ENCODE measurements around the gene LBX1.

Gene LBX1

GRCh38 chr10:101228966-101229265 is 347 bp downstream of the LBX1 start:
- Histone ChIP-seq H3K27me3 (ENCODE audit: control insufficient read depth, insufficient read depth, low read length) (peaks cover 100% of the 10 kb centered on the region), H3K36me3 (ENCODE audit: control insufficient read depth, low read depth, low read length) (no peaks in the 10 kb centered on the region), H3K9me3 (ENCODE audit: control insufficient read depth, low read depth, low read length) (no peaks in the 10 kb centered on the region), H3K4me3 (ENCODE audit: low read length) (no peak overlapping the region), H3K27ac (ENCODE audit: low read length) (no peak overlapping the region), H3K9ac (ENCODE audit: low read length) (no peak overlapping the region), H3K4me1 (ENCODE audit: control insufficient read depth, low read depth, low read length) (peaks cover 7% of the 10 kb centered on the region)

DNA sequence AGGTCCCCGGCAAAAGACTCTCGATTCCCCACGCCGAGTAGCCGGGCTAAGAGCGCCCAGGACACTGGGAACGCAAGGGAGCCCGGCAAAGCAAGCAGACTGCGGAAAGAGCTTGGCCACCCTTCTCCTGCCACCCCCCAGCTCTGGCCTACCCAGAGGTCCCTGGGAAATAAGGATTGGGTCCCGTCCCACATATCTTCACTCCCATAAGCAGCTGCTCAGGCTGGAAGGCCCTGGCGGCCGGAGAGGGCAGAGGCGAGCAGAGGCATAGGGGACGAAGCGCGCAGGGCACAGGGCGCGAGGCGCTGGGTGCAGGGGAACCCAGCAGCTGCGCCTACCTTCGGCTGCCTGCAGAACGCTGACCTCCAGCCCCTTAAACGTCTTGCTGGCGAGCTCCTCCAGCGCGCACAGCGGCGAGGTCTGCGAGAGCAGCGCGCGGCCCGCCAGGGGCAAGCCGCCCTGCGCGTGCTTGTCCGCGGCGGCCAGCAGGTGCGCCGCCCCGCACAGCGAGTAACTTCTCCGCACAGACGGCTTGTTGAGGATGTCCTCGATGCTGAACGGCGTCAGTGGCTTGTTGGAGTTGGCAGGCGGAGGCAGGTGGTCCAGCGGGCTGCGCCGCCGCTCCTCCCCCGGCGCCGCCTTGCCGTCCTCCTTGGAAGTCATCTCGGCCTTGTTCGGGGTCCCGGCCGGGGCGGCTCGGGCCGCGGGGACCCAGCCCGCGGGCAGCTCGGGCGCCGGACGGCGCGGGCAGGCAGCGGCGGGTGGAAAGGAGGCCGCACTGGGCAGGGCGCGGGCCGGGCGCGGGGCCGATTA is 904 bp downstream of the LBX1 start:
- H3K9ac ChIP-seq (ENCODE audit: low read length), result no peak overlapping the region
- peaks cover 7% of the 10 kb centered on the region for H3K4me1 ChIP-seq (ENCODE audit: control insufficient read depth, low read depth, low read length)
- H3K9me3 ChIP-seq (ENCODE audit: control insufficient read depth, low read depth, low read length), result peaks cover 2% of the 10 kb centered on the region
- peaks cover 100% of the 10 kb centered on the region for H3K27me3 ChIP-seq (ENCODE audit: control insufficient read depth, insufficient read depth, low read length)
- no peaks in the 10 kb centered on the region for H3K36me3 ChIP-seq (ENCODE audit: control insufficient read depth, low read depth, low read length)
- no peak overlapping the region for H3K4me3 ChIP-seq (ENCODE audit: low read length)
- H3K27ac ChIP-seq (ENCODE audit: low read length), result no peak overlapping the region

DNA sequence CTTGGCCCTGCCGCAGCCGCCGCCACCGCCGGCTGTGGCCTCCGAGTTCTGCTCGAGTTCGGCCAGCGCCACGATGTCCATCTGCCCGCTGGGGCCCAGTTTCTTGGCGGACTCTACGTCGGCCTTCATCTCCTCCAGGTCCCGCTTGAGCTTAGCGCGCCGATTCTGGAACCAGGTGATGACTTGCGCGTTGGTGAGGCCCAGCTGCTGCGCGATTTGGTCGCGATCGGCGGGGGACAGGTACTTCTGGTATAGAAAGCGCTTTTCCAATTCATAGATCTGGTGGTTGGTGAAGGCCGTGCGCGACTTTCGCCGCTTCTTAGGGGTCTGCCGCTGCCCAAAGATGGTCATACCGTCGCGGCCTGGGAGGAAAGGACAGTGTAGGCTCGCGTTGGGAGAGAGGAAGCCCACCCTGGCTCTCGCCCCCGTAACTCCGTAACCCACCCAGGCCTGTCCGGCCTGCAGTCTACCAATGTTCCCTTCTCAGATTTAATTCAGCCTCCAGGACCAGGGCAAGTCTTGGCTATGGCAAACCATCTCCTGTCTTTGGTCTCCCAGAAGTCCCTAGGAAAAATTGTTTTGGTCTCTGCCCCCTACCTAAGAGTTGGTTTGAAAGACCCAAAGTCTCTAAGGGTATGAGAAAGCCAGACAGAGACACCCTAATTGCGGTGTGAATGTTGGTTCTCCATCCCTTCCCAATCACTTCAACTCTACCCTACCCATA is 1.7 kb downstream of the LBX1 start:
- no peaks in the 10 kb centered on the region for H3K36me3 ChIP-seq (ENCODE audit: control insufficient read depth, low read depth, low read length)
- no peak overlapping the region for H3K9ac ChIP-seq (ENCODE audit: low read length)
- H3K27me3 ChIP-seq (ENCODE audit: control insufficient read depth, insufficient read depth, low read length), result peaks cover 100% of the 10 kb centered on the region
- H3K9me3 ChIP-seq (ENCODE audit: control insufficient read depth, low read depth, low read length), result peaks cover 2% of the 10 kb centered on the region
- H3K27ac ChIP-seq (ENCODE audit: low read length), result no peak overlapping the region
- H3K4me1 ChIP-seq (ENCODE audit: control insufficient read depth, low read depth, low read length), result peaks cover 7% of the 10 kb centered on the region
- no peak overlapping the region for H3K4me3 ChIP-seq (ENCODE audit: low read length)

DNA sequence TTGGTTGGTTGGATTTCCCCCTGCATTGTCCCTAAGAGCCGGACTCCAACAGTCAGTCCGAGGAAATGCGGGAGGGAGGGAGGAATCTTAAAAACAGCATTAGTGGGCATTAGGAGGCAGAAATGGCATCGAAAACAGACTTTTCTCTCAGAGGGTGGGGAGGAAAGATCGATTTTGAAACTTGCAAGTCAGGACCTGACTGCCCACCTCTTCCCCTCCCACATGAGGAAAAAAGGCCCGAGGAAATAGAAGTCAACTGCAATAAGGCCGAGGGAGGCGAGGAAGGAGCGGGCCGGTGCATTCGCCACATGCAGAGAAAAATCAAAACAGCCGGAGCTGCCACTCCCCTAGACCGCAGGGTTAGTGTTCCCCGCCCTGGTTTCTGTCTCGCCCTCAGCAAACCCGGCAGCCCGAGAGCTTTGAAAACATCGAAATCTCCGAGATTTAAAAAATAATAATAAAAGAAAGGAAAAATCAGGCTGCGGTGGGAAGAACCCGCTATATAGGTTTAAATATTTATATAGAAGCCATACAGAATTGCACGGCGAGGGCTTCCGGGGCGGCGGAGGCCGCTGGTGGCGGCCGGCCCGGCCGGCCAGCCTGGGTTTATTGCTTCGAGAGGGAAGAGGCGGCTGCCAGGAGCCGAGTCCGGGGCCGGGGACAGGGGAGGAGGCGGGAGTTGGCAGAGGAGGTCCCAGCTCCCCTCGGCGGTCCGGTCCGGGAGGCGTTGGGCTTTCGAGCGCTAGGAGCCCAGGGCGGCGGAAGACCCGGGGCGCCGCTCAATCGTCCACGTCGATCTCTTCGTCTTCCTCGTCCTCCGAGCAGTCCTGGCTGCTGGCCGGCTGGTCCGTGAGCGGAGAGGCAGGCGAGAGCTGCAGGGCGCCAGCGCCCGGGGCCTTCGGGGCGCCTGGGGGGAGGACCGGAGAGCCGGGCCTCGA is 2.5 kb downstream of the LBX1 start:
- peaks cover 2% of the 10 kb centered on the region for H3K9me3 ChIP-seq (ENCODE audit: control insufficient read depth, low read depth, low read length)
- peaks cover 7% of the 10 kb centered on the region for H3K4me1 ChIP-seq (ENCODE audit: control insufficient read depth, low read depth, low read length)
- H3K4me3 ChIP-seq (ENCODE audit: low read length), result no peak overlapping the region
- no peak overlapping the region for H3K9ac ChIP-seq (ENCODE audit: low read length)
- H3K27ac ChIP-seq (ENCODE audit: low read length), result no peak overlapping the region
- peaks cover 100% of the 10 kb centered on the region for H3K27me3 ChIP-seq (ENCODE audit: control insufficient read depth, insufficient read depth, low read length)
- H3K36me3 ChIP-seq (ENCODE audit: control insufficient read depth, low read depth, low read length), result no peaks in the 10 kb centered on the region

DNA sequence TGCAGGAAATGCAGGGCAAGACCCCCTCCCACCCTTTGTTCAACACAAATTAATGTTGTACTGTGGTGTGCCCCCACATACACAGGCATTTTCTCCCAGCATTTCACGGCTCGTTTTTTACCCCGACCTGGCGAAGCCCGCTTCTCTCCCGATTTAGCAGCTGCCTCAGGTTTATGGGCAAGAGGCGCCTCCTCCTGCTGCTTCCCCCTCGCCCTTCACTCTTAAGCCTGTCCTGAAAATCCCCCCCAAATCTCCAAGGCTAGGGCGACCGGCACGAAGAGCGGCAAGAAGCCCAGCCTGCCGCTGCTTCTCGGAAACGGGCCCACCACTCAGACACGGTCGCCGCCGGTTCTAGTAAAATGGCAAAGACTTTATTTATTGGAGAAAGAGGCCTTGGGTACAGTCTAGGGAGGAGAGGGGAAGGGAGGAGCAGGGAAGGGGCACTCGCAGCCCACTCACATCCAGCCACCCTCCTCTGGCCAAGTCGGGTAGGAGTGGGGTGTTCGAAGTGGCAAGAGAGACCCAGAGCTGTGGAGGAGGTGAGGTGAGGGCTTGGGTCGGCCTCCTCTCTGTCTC is 3.3 kb downstream of the LBX1 start:
- H3K9me3 ChIP-seq (ENCODE audit: control insufficient read depth, low read depth, low read length), result peaks cover 2% of the 10 kb centered on the region
- peaks cover 100% of the 10 kb centered on the region for H3K27me3 ChIP-seq (ENCODE audit: control insufficient read depth, insufficient read depth, low read length)
- H3K4me1 ChIP-seq (ENCODE audit: control insufficient read depth, low read depth, low read length), result peaks cover 7% of the 10 kb centered on the region
- no peak overlapping the region for H3K4me3 ChIP-seq (ENCODE audit: low read length)
- H3K36me3 ChIP-seq (ENCODE audit: control insufficient read depth, low read depth, low read length), result no peaks in the 10 kb centered on the region
- no peak overlapping the region for H3K27ac ChIP-seq (ENCODE audit: low read length)
- no peak overlapping the region for H3K9ac ChIP-seq (ENCODE audit: low read length)

- H3K9me3 ChIP-seq (ENCODE audit: control insufficient read depth, low read depth, low read length), result peaks cover 5% of the 10 kb centered on the region
- H3K36me3 ChIP-seq (ENCODE audit: control insufficient read depth, low read depth, low read length), result no peaks in the 10 kb centered on the region
- H3K4me3 ChIP-seq (ENCODE audit: low read length), result no peak overlapping the region
- no peak overlapping the region for H3K27ac ChIP-seq (ENCODE audit: low read length)
- no peak overlapping the region for H3K9ac ChIP-seq (ENCODE audit: low read length)
- peaks cover 7% of the 10 kb centered on the region for H3K4me1 ChIP-seq (ENCODE audit: control insufficient read depth, low read depth, low read length)
- H3K27me3 ChIP-seq (ENCODE audit: control insufficient read depth, insufficient read depth, low read length), result peaks cover 100% of the 10 kb centered on the region
Observed at GRCh38 chr10:101224910-101225823, 4.1 kb downstream of the LBX1 start.

DNA sequence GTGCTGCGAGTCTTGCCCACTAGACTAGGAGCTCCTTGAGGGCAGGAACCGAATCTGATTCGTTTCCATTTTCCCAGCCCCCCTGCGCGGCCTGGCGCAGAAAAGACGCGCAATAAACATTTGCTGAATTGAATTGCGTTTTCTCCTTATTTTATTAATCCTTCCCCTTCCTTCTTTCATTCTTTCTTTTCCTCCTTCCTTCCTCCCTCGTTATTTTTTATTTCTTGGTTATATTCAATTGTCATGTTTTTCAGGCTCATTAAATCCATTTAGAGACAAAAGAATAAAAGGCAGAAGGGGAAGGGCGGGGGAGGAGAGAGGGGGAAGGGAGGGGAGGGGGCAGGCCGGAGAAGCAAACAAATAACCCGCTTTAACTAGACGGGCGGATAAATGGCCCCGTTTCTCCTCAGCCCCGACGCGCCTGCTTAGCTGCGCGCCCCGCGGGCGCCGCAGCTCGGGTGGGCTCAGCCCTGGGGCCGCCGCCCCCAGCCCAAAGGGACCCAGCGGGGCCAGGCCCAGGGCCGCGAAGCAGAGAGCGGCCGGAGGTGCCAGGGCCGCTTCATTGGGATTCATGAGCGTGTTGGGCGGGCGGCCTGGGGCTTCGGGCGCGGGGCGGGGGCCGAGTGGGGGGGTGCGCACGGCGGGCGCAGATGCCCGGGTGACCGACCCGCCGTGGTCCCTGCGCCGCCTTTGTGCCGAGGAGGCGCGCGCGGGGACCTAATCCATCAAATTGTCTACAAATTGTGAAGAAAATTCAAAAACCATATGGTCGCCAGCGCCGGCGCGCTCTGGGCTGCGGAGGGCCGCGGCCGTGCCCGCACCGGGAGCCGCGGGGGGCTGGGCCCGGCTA is 5.0 kb downstream of the LBX1 start:
- H3K9ac ChIP-seq (ENCODE audit: low read length), result no peak overlapping the region
- peaks cover 7% of the 10 kb centered on the region for H3K4me1 ChIP-seq (ENCODE audit: control insufficient read depth, low read depth, low read length)
- H3K27me3 ChIP-seq (ENCODE audit: control insufficient read depth, insufficient read depth, low read length), result peaks cover 100% of the 10 kb centered on the region

GRCh38 chr10:101223274-101224059 is 5.8 kb downstream of the LBX1 start:
- peaks cover 7% of the 10 kb centered on the region for H3K4me1 ChIP-seq (ENCODE audit: control insufficient read depth, low read depth, low read length)
- H3K9ac ChIP-seq (ENCODE audit: low read length), result no peak overlapping the region
- peaks cover 100% of the 10 kb centered on the region for H3K27me3 ChIP-seq (ENCODE audit: control insufficient read depth, insufficient read depth, low read length)
- no peaks in the 10 kb centered on the region for H3K36me3 ChIP-seq (ENCODE audit: control insufficient read depth, low read depth, low read length)
- H3K27ac ChIP-seq (ENCODE audit: low read length), result no peak overlapping the region
- peaks cover 5% of the 10 kb centered on the region for H3K9me3 ChIP-seq (ENCODE audit: control insufficient read depth, low read depth, low read length)
- no peak overlapping the region for H3K4me3 ChIP-seq (ENCODE audit: low read length)

More for the DNA sequence above, 5.0 kb downstream of the LBX1 start:
- Histone ChIP-seq H3K4me3 (ENCODE audit: low read length) (no peak overlapping the region), H3K27ac (ENCODE audit: low read length) (no peak overlapping the region), H3K36me3 (ENCODE audit: control insufficient read depth, low read depth, low read length) (no peaks in the 10 kb centered on the region), H3K9me3 (ENCODE audit: control insufficient read depth, low read depth, low read length) (peaks cover 5% of the 10 kb centered on the region)

- Histone ChIP-seq H3K9me3 (ENCODE audit: control insufficient read depth, low read depth, low read length) (peaks cover 5% of the 10 kb centered on the region), H3K4me3 (ENCODE audit: low read length) (no peak overlapping the region), H3K27ac (ENCODE audit: low read length) (no peak overlapping the region), H3K9ac (ENCODE audit: low read length) (no peak overlapping the region), H3K36me3 (ENCODE audit: control insufficient read depth, low read depth, low read length) (no peaks in the 10 kb centered on the region), H3K27me3 (ENCODE audit: control insufficient read depth, insufficient read depth, low read length) (peaks cover 100% of the 10 kb centered on the region), H3K4me1 (ENCODE audit: control insufficient read depth, low read depth, low read length) (peaks cover 7% of the 10 kb centered on the region)
Observed at GRCh38 chr10:101222683-101223273, 6.5 kb downstream of the LBX1 start.
